ENCODE measurements around the gene FOXK1. TPM values are rescaled to one million over a fixed set of nuclear protein-coding genes. Genes with fewer than 3 reads are reported as not detected.

Gene FOXK1
- total RNA-seq, 2 donors from 2014 or later = 36.9 to 43.4 TPM

DNA sequence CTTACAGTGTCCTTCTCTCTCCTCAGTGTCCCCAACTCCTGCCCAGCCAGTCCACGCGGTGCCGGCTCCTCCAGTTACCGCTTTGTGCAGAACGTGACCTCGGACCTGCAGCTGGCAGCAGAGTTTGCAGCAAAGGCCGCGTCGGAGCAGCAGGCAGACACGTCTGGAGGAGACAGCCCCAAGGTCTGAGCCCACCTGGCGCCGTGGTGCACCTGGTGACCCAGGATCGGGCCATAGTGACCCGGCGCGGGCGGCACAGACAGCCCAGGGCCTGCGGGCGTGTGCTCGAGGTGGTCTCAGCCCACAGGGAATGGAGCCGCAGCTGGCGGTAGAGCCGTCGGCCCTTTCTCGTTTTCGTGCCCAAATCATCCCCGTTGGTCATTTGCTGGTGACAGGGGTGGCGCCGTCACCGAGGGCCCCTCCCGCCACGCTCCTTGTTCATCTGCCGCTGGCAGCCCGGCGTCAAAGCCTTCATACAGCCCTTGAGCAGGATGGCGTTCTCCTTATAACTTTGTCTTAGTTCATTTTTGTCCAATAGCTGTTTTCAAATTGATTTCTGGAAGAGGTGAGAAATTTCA is 72.4 kb downstream of the FOXK1 start:
- Histone ChIP-seq H3K27me3 (ENCODE audit: control insufficient read depth, insufficient read depth, low read length, poor library complexity, severe bottlenecking) (no peaks in the 10 kb centered on the region), H3K27ac (ENCODE audit: low read depth, low read length) (no peak overlapping the region), H3K9me3 (ENCODE audit: control insufficient read depth, low read length) (no peaks in the 10 kb centered on the region), H3K9ac (ENCODE audit: extremely low read depth, low read length, poor library complexity, severe bottlenecking) (no peak overlapping the region), H3K4me1 (ENCODE audit: control insufficient read depth, insufficient read depth, low read length) (no peaks in the 10 kb centered on the region), H3K36me3 (ENCODE audit: control insufficient read depth, insufficient read depth, low read length) (peaks cover 53% of the 10 kb centered on the region), H3K4me3 (ENCODE audit: low read length) (no peak overlapping the region)
- H3K4me1 Mint-ChIP-seq = no peaks in the 10 kb centered on the region
- DNase-seq = no peak
- H3K27ac Mint-ChIP-seq = no peak overlapping the region
- 96 to 98% methylated on average over 30 to 36 of the region's 36 CpGs for WGBS, 2 experiments (ENCODE audit: insufficient coverage in 1 of 2, insufficient read length in 1 of 2)
- H3K36me3 Mint-ChIP-seq (ENCODE audit: low read depth) = peaks cover 29% of the 10 kb centered on the region
- TF ChIP-seq, protein P1, sequence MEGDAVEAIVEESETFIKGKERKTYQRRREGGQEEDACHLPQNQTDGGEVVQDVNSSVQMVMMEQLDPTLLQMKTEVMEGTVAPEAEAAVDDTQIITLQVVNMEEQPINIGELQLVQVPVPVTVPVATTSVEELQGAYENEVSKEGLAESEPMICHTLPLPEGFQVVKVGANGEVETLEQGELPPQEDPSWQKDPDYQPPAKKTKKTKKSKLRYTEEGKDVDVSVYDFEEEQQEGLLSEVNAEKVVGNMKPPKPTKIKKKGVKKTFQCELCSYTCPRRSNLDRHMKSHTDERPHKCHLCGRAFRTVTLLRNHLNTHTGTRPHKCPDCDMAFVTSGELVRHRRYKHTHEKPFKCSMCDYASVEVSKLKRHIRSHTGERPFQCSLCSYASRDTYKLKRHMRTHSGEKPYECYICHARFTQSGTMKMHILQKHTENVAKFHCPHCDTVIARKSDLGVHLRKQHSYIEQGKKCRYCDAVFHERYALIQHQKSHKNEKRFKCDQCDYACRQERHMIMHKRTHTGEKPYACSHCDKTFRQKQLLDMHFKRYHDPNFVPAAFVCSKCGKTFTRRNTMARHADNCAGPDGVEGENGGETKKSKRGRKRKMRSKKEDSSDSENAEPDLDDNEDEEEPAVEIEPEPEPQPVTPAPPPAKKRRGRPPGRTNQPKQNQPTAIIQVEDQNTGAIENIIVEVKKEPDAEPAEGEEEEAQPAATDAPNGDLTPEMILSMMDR (conservative IDR thresholded peaks at IDR 0.05) = no peak
- H3K4me3 Mint-ChIP-seq = no peak overlapping the region
- H3K9me3 Mint-ChIP-seq = no peaks in the 10 kb centered on the region
- H3K27me3 Mint-ChIP-seq (ENCODE audit: insufficient read depth) = no peaks in the 10 kb centered on the region

- Histone ChIP-seq H3K4me3 (ENCODE audit: low read length) (no peak overlapping the region), H3K27me3 (ENCODE audit: control insufficient read depth, insufficient read depth, low read length, poor library complexity, severe bottlenecking) (no peaks in the 10 kb centered on the region), H3K27ac (ENCODE audit: low read depth, low read length) (no peak overlapping the region), H3K36me3 (ENCODE audit: control insufficient read depth, insufficient read depth, low read length) (peaks cover 58% of the 10 kb centered on the region), H3K4me1 (ENCODE audit: control insufficient read depth, insufficient read depth, low read length) (no peaks in the 10 kb centered on the region), H3K9ac (ENCODE audit: extremely low read depth, low read length, poor library complexity, severe bottlenecking) (no peak overlapping the region), H3K9me3 (ENCODE audit: control insufficient read depth, low read length) (no peaks in the 10 kb centered on the region)
- Mint-ChIP-seq H3K36me3 (ENCODE audit: low read depth) (peaks cover 29% of the 10 kb centered on the region), H3K27ac (no peak overlapping the region), H3K9me3 (no peaks in the 10 kb centered on the region), H3K27me3 (ENCODE audit: insufficient read depth) (no peaks in the 10 kb centered on the region), H3K4me1 (no peaks in the 10 kb centered on the region), H3K4me3 (no peak overlapping the region)
- TF ChIP-seq, protein P1 (conservative IDR thresholded peaks at IDR 0.05) = no peak
- 94 to 98% methylated on average over 12 to 24 of the region's 24 CpGs for WGBS, 2 experiments (ENCODE audit: insufficient coverage in 1 of 2, insufficient read length in 1 of 2)
- no peak for DNase-seq
Measured at GRCh38 chr7:4755045-4755444, 73.0 kb downstream of the FOXK1 start.

DNA sequence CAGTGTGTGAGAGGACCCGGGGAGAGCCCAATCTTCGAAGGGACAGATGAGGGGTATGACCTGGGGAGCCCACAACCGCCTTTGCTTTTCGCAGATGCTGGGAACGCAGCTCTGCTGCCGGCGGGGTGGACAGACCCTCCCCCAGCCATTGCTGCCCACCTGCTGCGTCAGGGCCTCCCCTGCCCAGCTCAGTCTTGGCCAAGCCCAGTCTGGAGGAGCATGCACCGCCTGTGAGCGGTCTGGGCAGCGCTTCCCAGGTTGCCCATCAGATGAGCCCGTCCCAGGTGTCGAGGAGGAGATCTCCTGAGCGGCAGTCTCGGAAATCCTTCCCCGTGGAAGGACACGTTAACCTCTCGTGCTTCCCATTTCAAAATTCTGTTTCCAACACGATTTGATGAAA is 76.0 kb downstream of the FOXK1 start:
- WGBS, 2 experiments (ENCODE audit: insufficient coverage in 1 of 2, insufficient read length in 1 of 2) = 92 to 96% methylated on average over 19 of the region's 19 CpGs
- no peaks in the 10 kb centered on the region for H3K9me3 ChIP-seq (ENCODE audit: control insufficient read depth, low read length)
- H3K9ac ChIP-seq (ENCODE audit: extremely low read depth, low read length, poor library complexity, severe bottlenecking) = no peak overlapping the region
- H3K4me3 ChIP-seq (ENCODE audit: low read length) = no peak overlapping the region
- no peak overlapping the region for H3K27ac Mint-ChIP-seq
- no peak overlapping the region for H3K27ac ChIP-seq (ENCODE audit: low read depth, low read length)
- peaks cover 75% of the 10 kb centered on the region for H3K36me3 ChIP-seq (ENCODE audit: control insufficient read depth, insufficient read depth, low read length)
- no peak overlapping the region for H3K4me3 Mint-ChIP-seq
- H3K9me3 Mint-ChIP-seq = no peaks in the 10 kb centered on the region
- TF ChIP-seq, protein P1 (conservative IDR thresholded peaks at IDR 0.05) = no peak
- H3K27me3 Mint-ChIP-seq (ENCODE audit: insufficient read depth) = no peaks in the 10 kb centered on the region
- H3K27me3 ChIP-seq (ENCODE audit: control insufficient read depth, insufficient read depth, low read length, poor library complexity, severe bottlenecking) = no peaks in the 10 kb centered on the region
- no peaks in the 10 kb centered on the region for H3K4me1 Mint-ChIP-seq
- DNase-seq = no peak
- no peaks in the 10 kb centered on the region for H3K4me1 ChIP-seq (ENCODE audit: control insufficient read depth, insufficient read depth, low read length)
- H3K36me3 Mint-ChIP-seq (ENCODE audit: low read depth) = peaks cover 45% of the 10 kb centered on the region

All from endodermal cell (in vitro differentiated cells).